ENCODE results near the gene TRAPPC14. TPM values are rescaled to one million over a fixed set of nuclear protein-coding genes. Genes with fewer than 3 reads are reported as not detected.

Gene TRAPPC14
- total and polyA plus RNA-seq, 2 of the 8 experiments (the other 6 are each of a cell fraction or from before 2014, with no cell fraction given): 11.9 to 22.1 TPM

GRCh38 chr7:100124301-100125230, 34.0 kb downstream of the TRAPPC14 start:
- ChIA-PET CTCF (ENCODE audit: partially characterized antibody) (interaction anchor here (0.7 to 5.3 kb wide), 7 partner anchors 8 to 63 kb away, joined by 3 to 24 read pairs (median 4); partner anchors contain the start of genes AP4M1 and MCM7), POLR2A (ENCODE audit: partially characterized antibody) (interaction anchor here (1.4 to 19.1 kb wide), 9 partner anchors 9 to 57 kb away, joined by 3 to 414 read pairs (median 4); partner anchors contain the start of genes AP4M1 and MCM7)
- no peak overlapping the region for H2BK5ac ChIP-seq (ENCODE audit: low read depth, low read length)
- peaks cover 15% of the 10 kb centered on the region for H3K23me2 ChIP-seq (ENCODE audit: low read depth, low read length)
- WGBS, 2 experiments (ENCODE audit: extremely low coverage in 1 of 2, insufficient coverage in 1 of 2, insufficient read length in 1 of 2, insufficient replicate concordance in 2 of 2, low coverage in 1 of 2, low lambda C conversion rate in 2 of 2, missing lambda C conversion rate in 1 of 2): 95% methylated on average over 4 of the region's 4 CpGs; no CpG with 5 or more reads in 1 of the 2 experiments
- H4K5ac ChIP-seq (ENCODE audit: insufficient read length, low read depth, low read length): no peak overlapping the region
- H3K36me3 ChIP-seq (ENCODE audit: control insufficient read depth in 2 of 4, insufficient read depth in 4 of 4, low read length in 3 of 4): no peaks in the 10 kb centered on the region
- no peak overlapping the region for H2BK12ac ChIP-seq (ENCODE audit: low read depth, low read length)
- H4K91ac ChIP-seq (replicated peaks; ENCODE audit: insufficient read length, low read length): no peak overlapping the region
- no peak for TF ChIP-seq HDAC2 (IDR thresholded peaks at IDR 0.05; ENCODE audit: borderline replicate concordance in 1 of 2, low read depth in 2 of 2, low read length in 2 of 2)
- peak in 1 of 2 experiments; percentile 42; a peak in 1 of 3 replicates for TF ChIP-seq POLR2A (IDR thresholded peaks at IDR 0.05; ENCODE audit: control extremely low read depth in 1 of 2, low read depth in 2 of 2, low read length in 2 of 2)
- no peak overlapping the region for H3K56ac ChIP-seq (replicated peaks; ENCODE audit: insufficient read length, low read depth, low read length)
- no peak overlapping the region for H3K4ac ChIP-seq (replicated peaks; ENCODE audit: insufficient read length, low read depth, low read length)
- H3K18ac ChIP-seq (ENCODE audit: extremely low read depth, low read length): no peak overlapping the region
- H3K79me1 ChIP-seq (ENCODE audit: low read depth, low read length): 0 out of 2 replicates have a peak, but pooled peaks cover 2% of the 10 kb centered on the region
- FAIRE-seq (no peak), DNase-seq (ENCODE audit: low read depth in 1 of 2, low spot score in 2 of 2) (no peak)
- no peak overlapping the region for H3K14ac ChIP-seq (ENCODE audit: insufficient read length)
- H3K4me2 ChIP-seq (ENCODE audit: insufficient read depth in 1 of 2, low read depth in 2 of 2, low read length in 2 of 2): no peak overlapping the region
- peaks cover 0 to 11% (median 0%) of the 10 kb centered on the region in 4 experiments; a peak in 2 of 7 replicates for H3K27me3 ChIP-seq (replicated peaks in 1 of 4; ENCODE audit: control insufficient read depth in 3 of 4, extremely low read depth in 1 of 4, insufficient read depth in 3 of 4, low read length in 3 of 4)
- no peaks in the 10 kb centered on the region; a peak in 1 of 4 replicates for H3K79me2 ChIP-seq (ENCODE audit: control insufficient read depth in 1 of 2, insufficient read depth in 2 of 2, low read length in 2 of 2)
- no peaks in the 10 kb centered on the region for H3K9me3 ChIP-seq (ENCODE audit: insufficient read depth in 2 of 2, low read depth in 1 of 2, low read length in 1 of 2)
- no peak overlapping the region for H3K9ac ChIP-seq (replicated peaks in 1 of 4; ENCODE audit: extremely low read depth in 1 of 4, low read depth in 3 of 4, low read length in 3 of 4)
- no peak overlapping the region for H2BK120ac ChIP-seq (replicated peaks; ENCODE audit: low read depth, low read length)
- no peak overlapping the region for H3K27ac ChIP-seq (ENCODE audit: low read depth, low read length)
- H2BK15ac ChIP-seq (ENCODE audit: low read length): no peak overlapping the region
- H2AFZ ChIP-seq (ENCODE audit: low read length): no peak overlapping the region
- H4K8ac ChIP-seq (ENCODE audit: extremely low read depth, insufficient read depth, low read length): no peak overlapping the region
- no peak overlapping the region for H3K23ac ChIP-seq (ENCODE audit: insufficient read length)
- no peak overlapping the region for H2BK20ac ChIP-seq (ENCODE audit: low read length)
- peaks cover 0 to 13% (median 1%) of the 10 kb centered on the region in 4 experiments; a peak in 4 of 7 replicates for H3K4me1 ChIP-seq (replicated peaks in 1 of 4; ENCODE audit: control insufficient read depth in 3 of 4, insufficient read depth in 4 of 4, low read length in 3 of 4)
- no peak overlapping the region for H2AK5ac ChIP-seq (ENCODE audit: low read depth, low read length)
- H3K4me3 ChIP-seq (ENCODE audit: extremely low read depth in 1 of 4, insufficient read depth in 2 of 4, low read depth in 3 of 4, low read length in 4 of 4): no peak overlapping the region
- no peaks in the 10 kb centered on the region for H4K20me1 ChIP-seq (replicated peaks in 1 of 2; ENCODE audit: control insufficient read depth in 1 of 2, insufficient read depth in 2 of 2, low read length in 2 of 2)

Data from H1 (cell line).